Measurements from ENCODE around the gene WDFY3.
"Not testable (repeated sequence)": the region's sequence is repeated elsewhere in the genome, so short reads cannot be mapped to it uniquely, and the experiment has no call there.

The WDFY3 gene

GRCh38 chr4:84829633-84830032, 136.9 kb downstream of the WDFY3 start:
- H3K36me3 ChIP-seq (ENCODE audit: control insufficient read depth, insufficient read depth, low read length); DNase-seq (ENCODE audit: low read depth, low spot score); H3K27ac ChIP-seq (ENCODE audit: low read length); H3K4me1 ChIP-seq (ENCODE audit: control insufficient read depth, insufficient read depth, low read length); H3K4me3 ChIP-seq (ENCODE audit: low read length); H3K27me3 ChIP-seq (ENCODE audit: control insufficient read depth, insufficient read depth, low read length); H3K9me3 ChIP-seq (ENCODE audit: control insufficient read depth, insufficient read depth, low read length): not testable (repeated sequence)
- no CpG with 5 or more reads among the region's 6 CpGs for WGBS (ENCODE audit: insufficient coverage, insufficient read length)

GRCh38 chr4:84826681-84827080, 139.8 kb downstream of the WDFY3 start:
- DNase-seq (ENCODE audit: low read depth, low spot score), result no peak
- Histone ChIP-seq H3K4me1 (ENCODE audit: control insufficient read depth, insufficient read depth, low read length) (no peaks in the 10 kb centered on the region), H3K4me3 (ENCODE audit: low read length) (no peak overlapping the region), H3K27me3 (ENCODE audit: control insufficient read depth, insufficient read depth, low read length) (no peaks in the 10 kb centered on the region), H3K27ac (ENCODE audit: low read length) (no peak overlapping the region), H3K36me3 (ENCODE audit: control insufficient read depth, insufficient read depth, low read length) (no peaks in the 10 kb centered on the region), H3K9me3 (ENCODE audit: control insufficient read depth, insufficient read depth, low read length) (no peaks in the 10 kb centered on the region)

- H3K27me3 ChIP-seq (ENCODE audit: control insufficient read depth, insufficient read depth, low read length), result no peaks in the 10 kb centered on the region
- no peaks in the 10 kb centered on the region for H3K9me3 ChIP-seq (ENCODE audit: control insufficient read depth, insufficient read depth, low read length)
- DNase-seq (ENCODE audit: low read depth, low spot score), result no peak
- WGBS (ENCODE audit: insufficient coverage, insufficient read length), result 100% methylated on average over 1 of the region's 5 CpGs
- H3K4me1 ChIP-seq (ENCODE audit: control insufficient read depth, insufficient read depth, low read length), result no peaks in the 10 kb centered on the region
- no peak overlapping the region for H3K27ac ChIP-seq (ENCODE audit: low read length)
- no peak overlapping the region for H3K4me3 ChIP-seq (ENCODE audit: low read length)
- H3K36me3 ChIP-seq (ENCODE audit: control insufficient read depth, insufficient read depth, low read length), result no peaks in the 10 kb centered on the region; the same call in 1 of the 2 replicates
These were observed 140.7 kb downstream of the WDFY3 start for GRCh38 chr4:84825701-84826341.

GRCh38 chr4:84821064-84821463, 145.4 kb downstream of the WDFY3 start:
- H3K4me3 ChIP-seq (ENCODE audit: low read length), result no peak overlapping the region
- no peaks in the 10 kb centered on the region; the same call in 1 of the 2 replicates for H3K36me3 ChIP-seq (ENCODE audit: control insufficient read depth, insufficient read depth, low read length)
- no peaks in the 10 kb centered on the region for H3K27me3 ChIP-seq (ENCODE audit: control insufficient read depth, insufficient read depth, low read length)
- no peaks in the 10 kb centered on the region for H3K9me3 ChIP-seq (ENCODE audit: control insufficient read depth, insufficient read depth, low read length)
- no CpG with 5 or more reads among the region's 1 CpG for WGBS (ENCODE audit: insufficient coverage, insufficient read length)
- no peaks in the 10 kb centered on the region for H3K4me1 ChIP-seq (ENCODE audit: control insufficient read depth, insufficient read depth, low read length)
- DNase-seq (ENCODE audit: low read depth, low spot score), result no peak
- H3K27ac ChIP-seq (ENCODE audit: low read length), result no peak overlapping the region

GRCh38 chr4:84814094-84814750, 152.3 kb downstream of the WDFY3 start:
- no peak overlapping the region for H3K4me3 ChIP-seq (ENCODE audit: low read length)
- H3K36me3 ChIP-seq (ENCODE audit: control insufficient read depth, insufficient read depth, low read length), result no peaks in the 10 kb centered on the region; the same call in 1 of the 2 replicates
- H3K4me1 ChIP-seq (ENCODE audit: control insufficient read depth, insufficient read depth, low read length), result no peaks in the 10 kb centered on the region
- no CpG with 5 or more reads among the region's 5 CpGs for WGBS (ENCODE audit: insufficient coverage, insufficient read length)
- no peak overlapping the region for H3K27ac ChIP-seq (ENCODE audit: low read length)
- no peaks in the 10 kb centered on the region for H3K9me3 ChIP-seq (ENCODE audit: control insufficient read depth, insufficient read depth, low read length)
- no peak for DNase-seq (ENCODE audit: low read depth, low spot score)
- no peaks in the 10 kb centered on the region for H3K27me3 ChIP-seq (ENCODE audit: control insufficient read depth, insufficient read depth, low read length)

GRCh38 chr4:84809946-84810345, 156.5 kb downstream of the WDFY3 start:
- no peak for DNase-seq (ENCODE audit: low read depth, low spot score)
- H3K27ac ChIP-seq (ENCODE audit: low read length), result no peak overlapping the region
- H3K4me3 ChIP-seq (ENCODE audit: low read length), result no peak overlapping the region
- no peaks in the 10 kb centered on the region for H3K27me3 ChIP-seq (ENCODE audit: control insufficient read depth, insufficient read depth, low read length)
- H3K36me3 ChIP-seq (ENCODE audit: control insufficient read depth, insufficient read depth, low read length), result no peaks in the 10 kb centered on the region; the same call in 1 of the 2 replicates
- WGBS (ENCODE audit: insufficient coverage, insufficient read length), result no CpG with 5 or more reads among the region's 9 CpGs
- H3K9me3 ChIP-seq (ENCODE audit: control insufficient read depth, insufficient read depth, low read length), result no peaks in the 10 kb centered on the region
- no peaks in the 10 kb centered on the region for H3K4me1 ChIP-seq (ENCODE audit: control insufficient read depth, insufficient read depth, low read length)

DNA sequence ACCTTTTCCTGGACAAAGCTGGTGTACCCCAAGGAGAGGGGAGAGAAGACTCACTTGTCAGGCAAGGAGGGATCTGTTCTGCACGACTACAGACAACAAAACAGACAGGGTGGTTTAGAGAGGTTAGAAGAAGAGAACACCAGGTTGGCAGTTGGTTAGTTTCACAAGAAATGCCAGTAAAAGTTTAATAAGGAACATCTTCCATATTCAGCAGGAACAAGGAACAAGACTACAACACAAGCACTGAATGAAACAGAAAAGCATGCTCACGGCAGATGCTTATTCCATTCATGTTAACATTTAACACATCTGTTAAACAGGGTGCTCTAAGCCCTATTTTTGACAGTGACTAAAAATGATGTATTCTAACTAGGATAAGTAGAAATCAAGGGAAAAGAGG, 158.2 kb downstream of the WDFY3 start:
- Histone ChIP-seq H3K9me3 (ENCODE audit: control insufficient read depth, insufficient read depth, low read length) (no peaks in the 10 kb centered on the region), H3K36me3 (ENCODE audit: control insufficient read depth, insufficient read depth, low read length) (no peaks in the 10 kb centered on the region; the same call in 1 of the 2 replicates), H3K27ac (ENCODE audit: low read length) (no peak overlapping the region), H3K4me3 (ENCODE audit: low read length) (no peak overlapping the region), H3K27me3 (ENCODE audit: control insufficient read depth, insufficient read depth, low read length) (no peaks in the 10 kb centered on the region), H3K4me1 (ENCODE audit: control insufficient read depth, insufficient read depth, low read length) (no peaks in the 10 kb centered on the region)
- no CpG with 5 or more reads among the region's 2 CpGs for WGBS (ENCODE audit: insufficient coverage, insufficient read length)
- DNase-seq (ENCODE audit: low read depth, low spot score), result no peak

DNA sequence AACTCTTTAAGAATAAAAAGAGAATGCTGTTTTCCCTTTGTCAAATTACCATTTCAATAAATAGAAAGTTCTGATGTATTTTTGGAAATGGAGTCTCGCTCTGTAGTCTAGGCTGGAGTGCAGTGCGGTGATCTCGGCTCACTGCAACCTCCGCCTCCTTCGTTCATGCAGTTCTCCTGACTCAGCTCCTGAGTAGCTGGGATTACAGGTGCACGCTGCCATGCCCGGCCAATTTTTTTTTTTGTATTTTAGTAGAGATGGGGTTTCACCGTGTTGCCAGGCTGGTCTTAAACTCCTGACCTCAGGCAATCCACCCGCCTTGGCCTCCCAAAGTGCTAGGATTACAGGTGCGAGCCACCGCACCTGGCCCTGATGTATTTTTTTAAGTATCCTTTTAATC, 159.9 kb downstream of the WDFY3 start:
- H3K36me3 ChIP-seq (ENCODE audit: control insufficient read depth, insufficient read depth, low read length); H3K27ac ChIP-seq (ENCODE audit: low read length); H3K9me3 ChIP-seq (ENCODE audit: control insufficient read depth, insufficient read depth, low read length); H3K27me3 ChIP-seq (ENCODE audit: control insufficient read depth, insufficient read depth, low read length); DNase-seq (ENCODE audit: low read depth, low spot score); H3K4me1 ChIP-seq (ENCODE audit: control insufficient read depth, insufficient read depth, low read length); H3K4me3 ChIP-seq (ENCODE audit: low read length): not testable (repeated sequence)
- no CpG with 5 or more reads among the region's 11 CpGs for WGBS (ENCODE audit: insufficient coverage, insufficient read length)

- DNase-seq (ENCODE audit: low read depth, low spot score), result no peak
- H3K9me3 ChIP-seq (ENCODE audit: control insufficient read depth, insufficient read depth, low read length), result no peaks in the 10 kb centered on the region
- no peak overlapping the region for H3K4me3 ChIP-seq (ENCODE audit: low read length)
- H3K27me3 ChIP-seq (ENCODE audit: control insufficient read depth, insufficient read depth, low read length), result no peaks in the 10 kb centered on the region
- no peaks in the 10 kb centered on the region; the same call in 1 of the 2 replicates for H3K36me3 ChIP-seq (ENCODE audit: control insufficient read depth, insufficient read depth, low read length)
- H3K27ac ChIP-seq (ENCODE audit: low read length), result no peak overlapping the region
- no peaks in the 10 kb centered on the region for H3K4me1 ChIP-seq (ENCODE audit: control insufficient read depth, insufficient read depth, low read length)
- WGBS (ENCODE audit: insufficient coverage, insufficient read length), result no CpG with 5 or more reads among the region's 4 CpGs
These were observed 162.4 kb downstream of the WDFY3 start for GRCh38 chr4:84804136-84804535.

DNA sequence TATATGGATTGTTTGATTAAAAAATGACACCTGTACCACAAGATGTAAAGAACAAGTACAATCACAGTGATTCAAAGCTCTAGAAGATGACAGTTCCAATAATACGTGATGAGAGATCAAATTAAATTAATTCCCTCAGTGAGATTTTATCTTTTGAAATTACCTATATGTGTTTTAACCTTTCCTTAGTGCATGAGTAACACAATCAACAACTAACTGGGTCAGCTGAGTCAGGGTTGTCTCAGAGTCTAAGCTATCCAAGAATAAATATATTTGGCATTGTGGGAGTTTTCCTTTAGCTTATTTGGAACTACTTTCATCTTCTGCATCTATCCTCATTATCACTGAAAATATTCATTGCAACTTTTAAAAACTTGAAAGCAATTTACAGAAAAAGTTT, 162.8 kb downstream of the WDFY3 start:
- Histone ChIP-seq H3K27ac (ENCODE audit: low read length) (no peak overlapping the region), H3K27me3 (ENCODE audit: control insufficient read depth, insufficient read depth, low read length) (no peaks in the 10 kb centered on the region), H3K9me3 (ENCODE audit: control insufficient read depth, insufficient read depth, low read length) (no peaks in the 10 kb centered on the region), H3K4me3 (ENCODE audit: low read length) (no peak overlapping the region), H3K36me3 (ENCODE audit: control insufficient read depth, insufficient read depth, low read length) (no peaks in the 10 kb centered on the region; the same call in 1 of the 2 replicates), H3K4me1 (ENCODE audit: control insufficient read depth, insufficient read depth, low read length) (no peaks in the 10 kb centered on the region)
- no CpG with 5 or more reads among the region's 1 CpG for WGBS (ENCODE audit: insufficient coverage, insufficient read length)
- no peak for DNase-seq (ENCODE audit: low read depth, low spot score)

GRCh38 chr4:84803116-84803515, 163.4 kb downstream of the WDFY3 start:
- no peak overlapping the region for H3K4me3 ChIP-seq (ENCODE audit: low read length)
- H3K4me1 ChIP-seq (ENCODE audit: control insufficient read depth, insufficient read depth, low read length), result no peaks in the 10 kb centered on the region
- H3K36me3 ChIP-seq (ENCODE audit: control insufficient read depth, insufficient read depth, low read length), result no peaks in the 10 kb centered on the region; the same call in 1 of the 2 replicates
- DNase-seq (ENCODE audit: low read depth, low spot score), result no peak
- no peak overlapping the region for H3K27ac ChIP-seq (ENCODE audit: low read length)
- 100% methylated on average over 1 of the region's 2 CpGs for WGBS (ENCODE audit: insufficient coverage, insufficient read length)
- no peaks in the 10 kb centered on the region for H3K9me3 ChIP-seq (ENCODE audit: control insufficient read depth, insufficient read depth, low read length)
- H3K27me3 ChIP-seq (ENCODE audit: control insufficient read depth, insufficient read depth, low read length), result no peaks in the 10 kb centered on the region

Measured in iPS DF 6.9 (cell line).